Measurements from ENCODE around the gene TMEM131.
"Not testable (repeated sequence)": the region's sequence is repeated elsewhere in the genome, so short reads cannot be mapped to it uniquely, and the experiment has no call there.

DNA sequence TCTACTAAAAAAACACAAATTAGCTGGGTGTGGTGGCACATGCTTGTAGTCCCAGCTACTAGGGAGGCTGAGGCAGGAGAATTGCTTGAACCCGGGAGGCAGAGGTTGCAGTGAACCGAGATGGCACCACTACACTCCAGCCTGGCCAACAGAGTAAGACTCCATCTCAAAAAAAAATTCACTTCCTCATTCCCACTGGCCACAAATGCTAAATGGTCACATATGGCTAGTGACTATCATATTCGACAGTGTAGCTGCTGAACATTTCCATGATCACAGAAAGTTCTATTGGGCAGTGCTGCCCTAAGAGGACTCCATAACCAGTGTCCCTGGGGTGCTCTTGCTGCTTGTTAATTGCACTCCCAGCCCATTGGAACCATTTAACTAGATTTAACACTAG is 26.3 kb upstream of the TMEM131 start:
- TF ChIP-seq, protein P1, sequence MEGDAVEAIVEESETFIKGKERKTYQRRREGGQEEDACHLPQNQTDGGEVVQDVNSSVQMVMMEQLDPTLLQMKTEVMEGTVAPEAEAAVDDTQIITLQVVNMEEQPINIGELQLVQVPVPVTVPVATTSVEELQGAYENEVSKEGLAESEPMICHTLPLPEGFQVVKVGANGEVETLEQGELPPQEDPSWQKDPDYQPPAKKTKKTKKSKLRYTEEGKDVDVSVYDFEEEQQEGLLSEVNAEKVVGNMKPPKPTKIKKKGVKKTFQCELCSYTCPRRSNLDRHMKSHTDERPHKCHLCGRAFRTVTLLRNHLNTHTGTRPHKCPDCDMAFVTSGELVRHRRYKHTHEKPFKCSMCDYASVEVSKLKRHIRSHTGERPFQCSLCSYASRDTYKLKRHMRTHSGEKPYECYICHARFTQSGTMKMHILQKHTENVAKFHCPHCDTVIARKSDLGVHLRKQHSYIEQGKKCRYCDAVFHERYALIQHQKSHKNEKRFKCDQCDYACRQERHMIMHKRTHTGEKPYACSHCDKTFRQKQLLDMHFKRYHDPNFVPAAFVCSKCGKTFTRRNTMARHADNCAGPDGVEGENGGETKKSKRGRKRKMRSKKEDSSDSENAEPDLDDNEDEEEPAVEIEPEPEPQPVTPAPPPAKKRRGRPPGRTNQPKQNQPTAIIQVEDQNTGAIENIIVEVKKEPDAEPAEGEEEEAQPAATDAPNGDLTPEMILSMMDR (IDR thresholded peaks at IDR 0.05 in 4 of 5, conservative IDR thresholded peaks at IDR 0.05 in 1 of 5) = not testable (repeated sequence)
- not testable (repeated sequence) for TF ChIP-seq POLR2A (IDR thresholded peaks at IDR 0.05)
